ENCODE measurements around the gene SV2C.
"Not testable (repeated sequence)": the region's sequence is repeated elsewhere in the genome, so short reads cannot be mapped to it uniquely, and the experiment has no call there.

Gene SV2C, protein sequence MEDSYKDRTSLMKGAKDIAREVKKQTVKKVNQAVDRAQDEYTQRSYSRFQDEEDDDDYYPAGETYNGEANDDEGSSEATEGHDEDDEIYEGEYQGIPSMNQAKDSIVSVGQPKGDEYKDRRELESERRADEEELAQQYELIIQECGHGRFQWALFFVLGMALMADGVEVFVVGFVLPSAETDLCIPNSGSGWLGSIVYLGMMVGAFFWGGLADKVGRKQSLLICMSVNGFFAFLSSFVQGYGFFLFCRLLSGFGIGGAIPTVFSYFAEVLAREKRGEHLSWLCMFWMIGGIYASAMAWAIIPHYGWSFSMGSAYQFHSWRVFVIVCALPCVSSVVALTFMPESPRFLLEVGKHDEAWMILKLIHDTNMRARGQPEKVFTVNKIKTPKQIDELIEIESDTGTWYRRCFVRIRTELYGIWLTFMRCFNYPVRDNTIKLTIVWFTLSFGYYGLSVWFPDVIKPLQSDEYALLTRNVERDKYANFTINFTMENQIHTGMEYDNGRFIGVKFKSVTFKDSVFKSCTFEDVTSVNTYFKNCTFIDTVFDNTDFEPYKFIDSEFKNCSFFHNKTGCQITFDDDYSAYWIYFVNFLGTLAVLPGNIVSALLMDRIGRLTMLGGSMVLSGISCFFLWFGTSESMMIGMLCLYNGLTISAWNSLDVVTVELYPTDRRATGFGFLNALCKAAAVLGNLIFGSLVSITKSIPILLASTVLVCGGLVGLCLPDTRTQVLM

DNA sequence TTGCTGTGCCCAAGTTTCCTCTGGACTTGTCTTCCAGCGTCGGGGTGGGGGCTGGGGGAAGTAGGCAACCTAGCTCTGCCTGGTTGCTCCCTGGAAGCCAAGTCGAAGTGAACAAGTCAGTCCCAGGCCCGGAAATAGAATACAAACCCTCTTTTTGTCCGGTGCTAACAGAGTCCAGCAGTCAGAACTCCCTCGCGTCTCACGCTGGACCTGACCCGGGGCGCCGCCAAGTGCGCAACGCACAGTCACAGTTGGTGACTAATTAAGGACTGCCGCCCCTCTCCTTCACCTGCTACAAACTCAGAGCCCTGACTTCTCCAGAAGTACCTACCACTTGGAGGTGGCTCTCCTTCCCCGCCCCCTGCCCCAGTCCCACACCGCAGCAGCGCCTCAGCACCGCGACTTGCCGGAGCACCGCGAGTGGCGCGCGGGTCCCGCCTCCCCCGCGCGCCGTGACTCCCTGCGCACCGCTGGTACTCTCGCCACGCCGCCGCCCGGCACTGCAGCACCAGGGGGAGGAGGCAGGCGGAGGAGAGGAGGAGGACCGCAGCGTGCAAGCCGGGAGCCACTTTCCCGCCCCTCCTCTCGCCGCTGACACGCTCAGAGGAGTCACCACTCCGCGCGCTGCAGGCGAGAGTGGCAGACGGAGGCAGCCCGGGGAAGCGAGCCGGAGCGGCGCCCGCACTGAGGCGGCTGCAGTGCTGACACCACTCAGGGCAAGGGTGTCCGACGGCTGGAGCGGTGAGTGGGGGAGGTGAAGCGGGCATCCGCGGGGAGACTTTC is at the start of gene SV2C:
SV2C (plus strand) TSS at position 612 of the 783 bp plus-strand sequence. CDS start 48,368 bp downstream, outside the sequence.
- DNase-seq (ENCODE audit: low read depth): no peak

DNA sequence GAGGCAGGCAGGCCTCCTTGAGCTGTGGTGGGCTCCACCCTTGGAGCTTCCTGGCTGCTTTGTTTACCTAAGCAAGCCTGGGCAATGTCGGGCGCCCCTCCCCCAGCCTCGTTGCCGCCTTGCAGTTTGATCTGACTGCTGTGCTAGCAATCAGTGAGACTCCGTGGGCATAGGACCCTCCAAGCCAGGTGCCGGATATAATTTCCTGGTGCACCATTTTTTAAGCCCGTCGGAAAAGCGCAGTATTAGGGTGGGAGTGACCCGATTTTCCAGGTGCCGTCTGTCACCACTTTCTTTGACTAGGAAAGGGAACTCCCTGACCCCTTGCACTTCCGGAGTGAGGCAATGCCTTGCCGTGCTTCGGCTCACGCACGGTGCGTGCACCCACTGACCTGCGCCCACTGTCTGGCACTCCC is 45.4 kb upstream of the SV2C start:
- DNase-seq (ENCODE audit: low read depth): not testable (repeated sequence)

DNA sequence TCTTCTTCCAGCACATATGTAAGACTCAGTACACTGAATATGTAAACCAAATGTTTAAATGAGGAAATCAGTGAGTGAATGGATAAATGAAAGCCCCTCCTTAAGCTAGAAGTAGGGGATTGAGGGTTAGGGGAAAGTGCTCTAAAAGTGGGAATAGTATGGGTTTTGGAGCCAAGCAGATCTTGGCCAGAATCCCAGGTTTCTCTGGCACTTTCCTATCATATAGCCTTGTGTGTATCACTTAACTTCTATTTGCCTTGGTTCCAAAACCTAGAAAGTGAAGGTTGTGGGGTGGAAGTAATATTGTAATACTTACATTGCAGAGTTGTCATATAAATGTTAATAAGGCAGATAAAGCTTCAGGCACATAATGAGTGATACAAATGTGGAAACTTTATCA is 45.0 kb upstream of the SV2C start:
- no peak for DNase-seq (ENCODE audit: low read depth)

DNA sequence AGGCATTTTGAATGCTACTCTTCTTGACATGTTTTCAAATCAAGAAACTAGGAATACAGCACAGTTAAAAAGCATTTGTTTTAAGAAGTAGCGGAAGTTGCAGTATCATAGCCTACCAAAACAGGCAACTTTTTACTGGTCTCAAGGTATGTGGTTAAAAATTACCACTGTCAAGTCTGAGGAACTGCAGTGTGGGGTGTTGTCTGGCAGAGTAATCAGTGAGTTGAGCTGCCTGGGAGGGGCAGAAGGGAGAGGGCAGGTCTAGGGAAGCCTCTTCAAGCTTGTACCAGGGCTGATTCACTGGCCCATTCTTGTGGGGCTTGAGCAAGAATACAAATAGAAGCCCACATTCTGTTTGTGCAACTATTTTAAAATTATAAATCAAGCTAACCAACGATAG is 42.4 kb upstream of the SV2C start:
- DNase-seq (ENCODE audit: low read depth): no peak

DNA sequence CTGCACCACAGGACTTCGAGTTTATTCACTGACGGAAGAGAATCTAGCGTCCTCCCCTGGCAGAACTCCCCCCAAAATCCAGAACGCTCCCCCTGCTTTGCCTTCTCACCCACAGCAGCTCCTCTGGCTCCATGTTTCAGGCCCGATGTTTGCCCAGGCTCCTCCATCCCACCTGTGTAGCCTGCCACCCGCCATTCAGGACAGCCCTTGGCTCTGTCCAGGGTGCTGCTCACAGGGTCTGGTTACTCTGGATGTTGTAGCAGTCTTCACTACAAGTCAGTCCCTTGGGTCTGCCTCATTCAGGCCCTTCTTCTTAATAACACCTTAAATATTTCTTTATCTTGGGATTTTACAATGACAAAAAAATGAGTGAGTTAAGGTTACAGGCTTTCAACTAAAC is 41.3 kb upstream of the SV2C start:
- no peak for DNase-seq (ENCODE audit: low read depth)

DNA sequence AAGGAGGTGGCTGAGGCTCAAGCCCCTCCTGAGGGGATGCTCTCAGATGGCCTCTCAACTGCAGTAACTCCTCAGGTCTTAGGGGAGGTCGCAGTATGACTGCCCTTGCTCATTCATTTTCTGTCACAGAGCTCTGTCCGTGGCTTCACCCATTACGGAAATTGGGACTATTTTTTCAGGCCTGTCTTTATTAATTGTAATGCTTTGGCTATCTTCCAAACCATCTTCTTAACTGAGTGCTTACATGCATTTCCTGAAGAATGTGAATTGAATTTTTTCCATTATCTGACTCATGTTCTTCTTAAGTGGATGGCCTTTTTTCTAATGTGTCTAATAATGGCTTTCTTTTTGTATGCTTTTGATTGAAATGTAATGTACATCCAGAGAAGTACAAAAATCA is 36.4 kb upstream of the SV2C start:
- no peak for DNase-seq (ENCODE audit: low read depth)

DNA sequence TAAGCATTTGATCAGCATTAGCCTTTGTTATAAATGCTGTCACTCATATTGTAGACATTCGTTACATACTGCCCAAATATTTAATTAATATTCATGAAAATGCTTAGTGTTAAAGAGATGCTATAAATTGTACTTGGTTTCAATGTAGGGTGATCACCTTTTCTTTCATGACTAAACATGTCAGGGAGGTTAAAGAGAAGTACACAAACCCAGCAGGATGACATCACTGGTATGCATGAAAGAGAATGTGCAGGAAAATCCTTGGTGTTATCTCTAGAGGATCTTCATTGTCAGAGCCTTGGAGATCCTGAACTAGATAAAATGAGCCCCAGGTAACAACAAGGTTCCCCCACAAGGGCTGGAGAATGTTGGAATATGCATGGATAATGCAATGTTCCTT is 33.0 kb upstream of the SV2C start:
- no peak for DNase-seq (ENCODE audit: low read depth)

DNA sequence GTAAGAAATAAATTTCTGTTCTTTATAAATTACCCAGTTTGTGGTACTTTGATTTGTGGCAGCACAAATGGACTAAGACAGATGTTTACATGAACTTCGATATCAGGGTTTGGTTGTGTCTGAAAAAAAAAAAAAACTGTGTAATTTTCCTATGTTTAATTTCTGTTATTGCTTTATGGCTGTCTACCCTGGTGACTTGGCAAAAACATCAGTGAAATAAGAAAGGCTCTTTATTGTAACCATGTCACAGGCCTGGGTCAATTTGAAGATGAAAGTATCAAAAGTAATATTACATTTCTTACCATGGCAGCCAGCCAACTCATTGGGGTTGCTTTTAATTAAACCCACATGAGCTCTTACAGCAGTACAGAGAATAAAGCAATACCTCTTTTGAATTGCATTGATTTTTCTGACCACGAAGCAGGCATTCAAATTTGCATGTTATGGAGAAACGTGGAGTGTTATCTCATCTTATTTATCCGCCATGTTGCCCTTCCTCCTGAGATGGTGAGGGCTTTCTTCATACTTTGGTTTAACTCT is 20.6 kb upstream of the SV2C start:
- DNase-seq (ENCODE audit: low read depth): no peak

DNA sequence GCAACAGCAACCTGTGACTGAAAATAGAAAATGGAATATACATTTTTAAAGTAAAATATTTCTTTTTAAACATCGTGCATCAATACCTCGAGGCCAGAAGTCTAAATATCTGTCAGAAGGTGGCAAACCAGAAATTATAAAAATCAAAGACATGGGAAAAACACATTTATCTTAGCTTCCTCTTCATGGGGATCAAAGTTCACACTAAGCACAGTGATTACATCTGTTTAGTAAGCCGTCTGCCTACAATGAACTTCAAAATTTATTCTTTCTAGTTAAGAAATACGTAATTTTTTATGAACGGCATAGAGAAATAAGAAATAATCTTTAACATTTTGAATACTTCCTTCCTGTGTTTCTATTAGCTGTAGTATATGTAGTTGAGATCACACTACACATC is 17.9 kb upstream of the SV2C start:
- no peak for DNase-seq (ENCODE audit: low read depth)

DNA sequence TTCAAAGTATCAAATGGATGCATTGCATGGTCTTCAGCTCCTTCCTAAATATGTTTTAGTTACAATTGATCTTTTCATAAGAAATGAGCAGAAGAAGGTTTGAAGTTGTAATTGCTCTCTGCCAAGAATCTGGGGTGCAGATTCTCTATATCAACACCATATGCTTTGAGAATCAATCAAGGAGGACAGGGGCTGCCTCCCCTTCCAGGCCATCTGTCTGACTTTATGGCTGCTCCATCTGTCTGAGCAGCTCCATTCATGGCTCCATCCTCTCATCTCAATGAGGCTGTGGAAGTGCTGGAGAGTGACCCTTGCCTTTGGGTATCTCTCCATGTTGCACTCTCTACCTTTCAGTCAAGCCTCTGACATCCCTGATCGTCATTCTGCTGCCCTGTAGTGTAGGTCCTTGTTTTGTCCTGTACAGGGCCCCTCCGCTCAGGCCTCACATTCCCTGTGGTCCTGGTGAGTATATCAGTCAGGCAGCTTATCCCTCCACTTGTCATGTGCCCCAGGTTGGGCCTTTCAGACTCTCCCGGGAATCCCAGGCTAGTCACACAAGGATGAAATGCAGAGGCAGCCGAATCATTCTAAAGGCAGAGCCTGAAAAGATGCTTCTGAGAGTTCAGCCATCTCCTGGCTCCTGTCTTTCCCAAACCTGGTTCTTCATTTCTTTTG is 14.0 kb upstream of the SV2C start:
- no peak for DNase-seq (ENCODE audit: low read depth)

DNA sequence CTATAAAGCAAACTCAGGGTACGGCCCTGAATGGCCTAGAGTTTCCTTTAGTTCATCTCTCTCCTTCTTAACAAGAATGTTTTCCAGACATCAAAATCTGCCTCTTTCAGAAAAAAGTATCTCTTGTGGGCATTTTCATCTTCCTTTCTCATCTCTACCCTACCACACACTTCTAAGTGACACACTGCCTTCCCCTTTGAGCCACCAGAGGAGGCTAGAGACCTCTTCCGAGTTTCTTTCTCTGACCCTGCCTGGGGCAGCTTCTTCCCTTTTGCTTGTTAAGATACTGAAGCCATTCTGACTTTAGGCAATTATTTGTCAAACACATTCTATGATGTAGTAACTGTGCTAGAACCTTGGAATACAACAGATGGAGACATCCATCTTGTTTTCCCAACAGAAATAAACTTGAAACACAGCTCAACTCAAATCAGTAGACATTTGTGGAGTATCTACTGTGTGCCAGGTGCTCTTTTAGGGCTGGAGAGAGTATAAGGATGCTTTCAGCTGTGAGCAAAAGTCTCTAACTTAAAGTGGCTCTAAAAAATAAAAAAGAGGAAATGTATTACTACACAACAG is 8.6 kb upstream of the SV2C start:
- DNase-seq (ENCODE audit: low read depth): no peak

DNA sequence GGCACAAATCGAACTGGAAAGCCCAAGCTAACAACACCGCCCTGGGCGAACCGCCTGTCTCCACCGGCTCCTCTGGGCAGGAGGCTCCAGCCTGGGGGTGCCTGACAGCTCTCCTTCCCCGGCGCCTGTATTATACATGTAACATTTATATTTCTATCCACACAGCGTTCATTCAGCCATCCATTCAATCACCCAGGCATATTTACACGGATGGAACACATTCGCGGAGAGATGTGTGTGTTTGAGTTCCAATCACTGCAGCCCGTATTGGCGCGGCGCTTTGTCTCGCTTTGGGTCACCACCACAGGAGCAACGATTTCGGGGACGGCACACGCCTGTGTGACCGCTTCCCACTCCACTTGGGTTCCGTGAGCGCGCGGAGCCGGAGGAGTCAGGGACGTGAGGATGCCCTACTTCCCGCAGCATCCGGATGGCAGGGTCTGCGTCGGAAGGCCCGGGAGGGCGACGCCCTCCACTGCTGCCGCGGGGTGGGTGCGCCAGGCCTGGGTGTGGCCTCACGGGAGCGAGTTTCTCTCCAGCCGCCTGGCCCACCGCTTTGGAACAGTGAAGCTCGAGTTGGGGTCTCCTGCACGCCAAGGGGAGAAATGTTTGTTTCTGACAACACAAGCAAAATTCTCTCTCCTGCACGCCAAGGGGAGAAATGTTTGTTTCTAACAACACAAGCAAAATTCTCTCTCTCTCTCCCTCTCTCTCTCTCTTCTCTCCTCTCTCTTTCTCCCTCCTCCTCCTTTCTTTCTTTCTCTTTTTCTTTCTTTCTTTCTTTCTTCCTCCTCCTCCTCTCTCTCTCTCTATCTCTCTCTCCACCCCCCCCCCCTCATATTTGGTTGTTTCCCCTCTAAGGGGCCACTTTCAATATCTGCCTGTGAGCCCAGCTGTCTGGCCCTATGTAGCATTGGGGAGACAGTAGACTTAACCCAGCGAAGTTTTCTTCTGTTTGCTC is 1.1 kb upstream of the SV2C start:
- no peak for DNase-seq (ENCODE audit: low read depth)

DNA sequence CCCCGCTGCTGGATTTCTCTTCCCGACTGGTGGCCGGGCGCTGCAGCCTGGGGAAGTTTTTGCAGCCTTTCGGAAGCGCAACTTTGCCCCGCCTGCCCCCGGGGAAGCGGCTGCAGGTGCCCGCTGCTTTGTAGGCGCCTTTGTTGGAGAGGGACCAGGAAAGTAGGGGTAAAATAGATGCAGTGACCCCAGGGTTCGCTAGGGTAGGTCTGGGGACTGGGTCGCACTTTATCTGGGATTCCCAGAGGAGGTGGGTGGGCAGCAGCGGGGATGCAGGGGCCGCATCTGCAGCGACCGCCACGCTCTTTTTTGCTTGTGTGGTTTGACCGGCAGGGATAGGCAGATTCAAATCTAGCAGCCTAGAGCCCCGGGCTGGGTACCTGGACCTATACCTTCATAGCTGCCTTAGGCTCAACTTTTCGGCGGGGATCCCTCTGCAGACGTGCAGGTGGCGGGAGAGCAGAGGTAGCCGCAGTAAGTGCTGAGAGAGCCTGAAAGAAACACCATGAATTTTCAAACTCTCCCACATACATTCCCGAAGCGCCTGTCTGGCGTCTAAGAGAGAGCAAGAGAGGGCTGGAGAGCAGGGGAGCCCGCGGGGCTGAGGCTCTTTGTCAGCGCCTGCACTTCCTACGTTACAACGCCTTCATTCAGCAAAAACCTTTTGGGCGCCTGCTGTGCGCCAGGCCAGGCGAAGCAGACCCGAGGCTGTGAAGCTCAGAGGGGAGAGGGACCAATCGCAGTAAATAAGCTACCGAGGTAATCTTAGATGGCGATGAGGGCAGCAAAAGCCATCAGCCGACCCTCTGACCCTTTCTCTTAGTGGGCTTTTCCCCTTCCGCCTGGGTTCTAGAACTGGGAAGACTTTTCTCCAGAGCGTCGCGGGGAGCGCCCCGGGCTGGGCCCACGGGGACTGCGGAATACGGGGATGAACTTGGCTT is 642 bp downstream of the SV2C start:
- no peak for DNase-seq (ENCODE audit: low read depth)

DNA sequence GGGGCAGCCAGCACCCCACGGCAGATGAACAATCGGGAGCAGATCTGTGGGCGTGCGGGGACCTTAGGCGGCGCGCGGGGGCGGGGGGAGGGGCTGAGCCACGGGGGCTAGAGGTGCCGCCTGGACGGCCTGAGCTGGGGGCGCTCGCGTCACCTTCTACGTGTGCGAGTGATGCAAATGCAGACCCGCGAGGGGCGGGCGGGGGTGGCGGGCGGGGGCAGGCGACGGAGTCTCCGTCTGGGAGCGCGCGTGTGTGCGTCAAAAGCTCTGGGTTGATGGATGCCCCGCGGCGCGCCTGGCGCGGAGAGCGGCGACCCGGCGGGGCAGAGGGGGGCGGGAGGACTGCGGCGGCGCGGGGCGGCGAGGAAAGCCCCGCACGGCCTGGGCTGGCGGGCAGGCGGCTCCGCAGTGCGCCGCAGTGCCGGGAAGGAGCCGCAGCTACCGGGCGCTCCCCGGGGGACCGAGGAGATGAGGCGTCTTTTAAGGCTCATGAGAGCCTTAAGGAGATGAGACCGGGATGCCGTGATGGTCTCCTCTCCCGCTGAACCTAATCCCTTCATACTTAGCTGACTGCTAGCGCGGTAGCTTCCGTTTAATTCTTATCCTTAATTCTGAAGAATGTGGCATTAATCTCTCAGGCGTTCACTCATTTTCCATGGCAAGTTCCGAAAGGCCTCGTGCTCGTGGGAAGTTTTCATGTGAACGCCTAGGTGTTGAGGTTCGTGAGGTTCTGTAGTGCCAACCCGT is 1.5 kb downstream of the SV2C start:
- no peak for DNase-seq (ENCODE audit: low read depth)

DNA sequence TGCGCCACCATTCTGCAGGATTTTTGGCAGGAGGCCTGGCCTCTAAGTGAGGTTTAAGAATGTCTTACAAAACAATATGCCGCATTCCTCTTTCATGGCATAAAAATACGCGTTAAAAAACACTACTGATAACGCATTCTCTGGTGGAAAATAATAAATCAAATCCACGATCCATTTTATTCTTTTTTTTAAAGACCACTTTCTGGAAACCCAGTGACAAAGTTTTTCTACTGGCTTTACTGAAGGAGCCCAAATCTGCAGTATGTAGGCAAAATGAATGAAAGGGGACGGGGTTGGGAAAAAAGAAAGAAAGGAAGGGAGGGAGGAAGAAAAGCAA is 2.0 kb downstream of the SV2C start:
- no peak for DNase-seq (ENCODE audit: low read depth)

DNA sequence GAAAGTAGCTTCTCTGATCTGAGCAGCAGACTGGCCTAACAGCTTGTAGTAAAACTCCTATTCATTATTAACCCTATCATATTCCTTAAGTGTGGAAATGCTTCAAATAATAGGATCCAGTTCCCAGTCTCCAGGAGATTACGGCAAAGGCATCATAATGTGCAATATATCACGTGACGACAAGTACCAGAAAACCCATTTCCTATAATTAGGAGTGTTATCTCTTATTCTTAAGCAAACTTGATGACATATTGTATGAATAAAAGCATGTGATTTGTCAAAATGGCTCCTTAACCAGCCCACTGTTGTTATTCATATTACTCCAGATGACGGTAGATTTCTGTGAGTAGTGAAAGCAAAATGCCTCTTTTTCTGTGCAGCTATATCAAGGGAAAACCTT is 2.9 kb downstream of the SV2C start:
- no peak for DNase-seq (ENCODE audit: low read depth)

DNA sequence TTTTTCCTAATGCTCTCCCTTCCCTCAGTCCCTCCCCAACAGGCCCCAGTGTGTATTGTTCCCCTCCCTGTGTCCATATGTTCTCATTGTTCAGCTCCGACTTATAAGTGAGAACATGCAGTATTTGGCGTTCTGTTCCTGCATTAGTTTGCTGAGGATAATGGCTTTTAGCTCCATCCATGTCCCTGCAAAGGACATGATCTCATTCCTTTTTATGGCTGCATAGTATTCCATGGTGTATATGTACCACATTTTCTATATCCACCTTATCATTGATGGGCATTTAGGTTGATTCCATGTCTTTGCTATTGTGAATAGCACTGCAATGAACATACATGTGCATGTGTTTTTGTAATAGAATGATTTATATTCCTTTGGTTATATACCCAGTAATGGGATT is 6.0 kb downstream of the SV2C start:
- not testable (repeated sequence) for DNase-seq (ENCODE audit: low read depth)

DNA sequence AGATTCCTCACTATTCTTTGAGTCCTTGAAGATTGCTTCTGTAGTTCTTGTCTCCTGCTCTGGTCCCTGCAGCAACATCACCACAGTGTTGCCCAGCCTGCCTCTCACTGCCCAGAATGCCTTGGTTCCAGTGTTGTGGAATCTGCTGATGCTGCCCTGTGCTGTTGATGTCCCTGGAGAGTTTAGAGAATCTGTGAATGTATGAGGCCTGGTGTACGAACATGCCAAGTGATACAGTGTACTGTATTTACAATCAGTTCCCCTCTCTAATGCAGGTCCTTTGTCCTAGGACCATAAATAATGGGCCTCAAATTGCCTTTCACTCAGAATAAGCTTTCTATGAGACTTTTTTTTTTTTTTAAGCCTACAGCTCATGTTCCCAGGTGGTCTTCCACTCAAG is 8.2 kb downstream of the SV2C start:
- no peak for DNase-seq (ENCODE audit: low read depth)

DNA sequence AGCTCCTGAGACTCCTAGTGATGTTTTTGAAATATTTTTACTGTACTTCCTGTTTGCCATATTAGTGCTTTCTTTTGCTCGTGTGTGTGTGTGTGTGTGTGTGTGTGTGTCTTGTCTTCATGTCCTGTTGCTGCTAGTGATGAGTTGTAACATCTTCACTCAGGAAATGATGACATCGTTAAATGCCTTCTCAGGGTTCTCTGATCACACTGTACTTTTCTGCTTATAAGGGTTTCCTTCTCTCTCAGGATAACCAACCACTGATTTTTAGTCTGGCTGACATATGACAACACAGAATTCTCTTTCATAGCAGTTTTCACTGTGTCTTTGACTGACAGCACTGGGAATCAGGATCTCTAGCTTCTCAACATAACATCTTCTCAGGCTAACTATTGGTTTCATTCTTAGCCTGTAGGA is 16.1 kb downstream of the SV2C start:
- DNase-seq (ENCODE audit: low read depth): no peak

Measured in GM04504 (cell line).